GM19397 (cell line): ENCODE measurements around the gene SH3RF1.

ENCODE experiments used
- ATAC-seq: cut with Tn5 transposase; IDR thresholded peaks from one replicate; pipeline ENCODE4 v1.9.1; 2021; ENCODE audit warnings: mild to moderate bottlenecking, moderate library complexity; ENCODE audit not compliant: unreplicated experiment

Gene SH3RF1

GRCh38 chr4:169167957-169168858, 102.5 kb downstream of the SH3RF1 start:
- peak; percentile 83 for ATAC-seq

- no peak for ATAC-seq
Observed at GRCh38 chr4:169164669-169165415, 105.9 kb downstream of the SH3RF1 start.

GRCh38 chr4:169163947-169164668, 106.6 kb downstream of the SH3RF1 start:
- ATAC-seq, result no peak

GRCh38 chr4:169163495-169163894, 107.3 kb downstream of the SH3RF1 start:
- ATAC-seq, result no peak

GRCh38 chr4:169160825-169161224, 109.9 kb downstream of the SH3RF1 start:
- ATAC-seq, result no peak

GRCh38 chr4:169159624-169160171, 111.1 kb downstream of the SH3RF1 start:
- ATAC-seq, result no peak

GRCh38 chr4:169158861-169159260, 111.9 kb downstream of the SH3RF1 start:
- ATAC-seq, result no peak

- ATAC-seq, result no peak
Observed at GRCh38 chr4:169158046-169158445, 112.7 kb downstream of the SH3RF1 start.

- ATAC-seq, result no peak
Observed at GRCh38 chr4:169156392-169156791, 114.4 kb downstream of the SH3RF1 start.

- ATAC-seq, result no peak
Observed at GRCh38 chr4:169154121-169154520, 116.6 kb downstream of the SH3RF1 start.

- ATAC-seq, result no peak
Observed at GRCh38 chr4:169153481-169154087, 117.2 kb downstream of the SH3RF1 start.

- no peak for ATAC-seq
Observed at GRCh38 chr4:169152899-169153298, 117.9 kb downstream of the SH3RF1 start.

- ATAC-seq, result no peak
Observed at GRCh38 chr4:169152098-169152497, 118.7 kb downstream of the SH3RF1 start.

- no peak for ATAC-seq
Observed at GRCh38 chr4:169151671-169152070, 119.1 kb downstream of the SH3RF1 start.

GRCh38 chr4:169150806-169151205, 120.0 kb downstream of the SH3RF1 start:
- no peak for ATAC-seq

- no peak for ATAC-seq
Observed at GRCh38 chr4:169148885-169149284, 121.9 kb downstream of the SH3RF1 start.

- no peak for ATAC-seq
Observed at GRCh38 chr4:169147191-169147590, 123.6 kb downstream of the SH3RF1 start.

- no peak for ATAC-seq
Observed at GRCh38 chr4:169144061-169144600, 126.6 kb downstream of the SH3RF1 start.

GRCh38 chr4:169143335-169143734, 127.4 kb downstream of the SH3RF1 start:
- ATAC-seq, result no peak

GRCh38 chr4:169142906-169143305, 127.8 kb downstream of the SH3RF1 start:
- no peak for ATAC-seq
